HuH-7 (cell line): ENCODE data around the gene RABGAP1.

Experiments used
- DNase-seq: peaks from one replicate; pipeline ENCODE4 v3.0.0; 2011; ENCODE audit warnings: low spot score

RABGAP1 gene

GRCh38 chr9:122944960-122945888 lies 4.4 kb downstream of the RABGAP1 start:
- no peak for DNase-seq

GRCh38 chr9:122946461-122947005 lies 5.7 kb downstream of the RABGAP1 start:
- DNase-seq: no peak

DNA sequence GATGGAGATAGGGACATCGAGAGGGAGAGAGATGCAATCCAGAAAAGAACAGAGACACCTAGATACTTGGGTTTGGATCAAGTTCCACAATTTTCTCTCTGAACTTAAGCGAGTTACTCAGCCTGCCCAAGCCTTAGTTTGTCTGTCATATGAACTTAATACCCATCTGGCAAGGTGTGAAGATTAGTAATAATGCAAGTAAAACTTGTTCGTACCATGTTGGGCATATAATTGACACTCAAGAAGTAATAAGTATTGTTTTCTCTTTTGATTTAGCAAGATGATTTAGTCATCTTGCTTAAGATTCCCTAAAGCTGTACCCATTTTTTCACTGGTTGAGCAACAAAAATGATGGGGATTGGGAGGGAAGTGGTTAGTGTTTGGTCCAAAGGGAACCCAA lies 7.5 kb downstream of the RABGAP1 start:
- DNase-seq: no peak

- DNase-seq: no peak
These were observed 8.9 kb downstream of the RABGAP1 start for GRCh38 chr9:122949696-122950095.

- no peak for DNase-seq
These were observed 9.4 kb downstream of the RABGAP1 start for GRCh38 chr9:122950263-122950662.

GRCh38 chr9:122951056-122951455 lies 10.2 kb downstream of the RABGAP1 start:
- no peak for DNase-seq

GRCh38 chr9:122954253-122954691 lies 13.5 kb downstream of the RABGAP1 start:
- DNase-seq: no peak

GRCh38 chr9:122955961-122956360 lies 15.1 kb downstream of the RABGAP1 start:
- DNase-seq: no peak

- no peak for DNase-seq
These were observed 20.3 kb downstream of the RABGAP1 start for GRCh38 chr9:122961139-122961538.

- no peak for DNase-seq
These were observed 34.4 kb downstream of the RABGAP1 start for GRCh38 chr9:122975196-122975595.

DNA sequence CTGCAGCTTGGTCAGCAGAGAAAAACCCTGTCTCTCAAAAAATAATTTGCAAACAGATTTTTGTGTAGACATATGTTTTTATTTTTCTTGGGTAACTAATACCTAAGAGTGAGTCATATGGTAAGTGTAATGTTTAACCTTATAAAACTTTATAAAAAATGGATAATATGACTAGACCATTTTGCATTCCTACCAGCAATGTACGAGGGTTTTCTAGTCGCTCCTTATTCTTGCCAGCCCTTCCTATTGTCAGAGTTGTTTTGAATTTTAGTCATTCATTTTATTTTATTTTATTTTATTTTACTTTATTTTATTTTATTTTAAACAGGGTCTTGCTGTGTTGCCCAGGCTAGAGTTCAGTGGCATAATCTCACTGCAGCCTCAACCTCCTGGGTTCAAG lies 37.8 kb downstream of the RABGAP1 start:
- DNase-seq: no peak

DNA sequence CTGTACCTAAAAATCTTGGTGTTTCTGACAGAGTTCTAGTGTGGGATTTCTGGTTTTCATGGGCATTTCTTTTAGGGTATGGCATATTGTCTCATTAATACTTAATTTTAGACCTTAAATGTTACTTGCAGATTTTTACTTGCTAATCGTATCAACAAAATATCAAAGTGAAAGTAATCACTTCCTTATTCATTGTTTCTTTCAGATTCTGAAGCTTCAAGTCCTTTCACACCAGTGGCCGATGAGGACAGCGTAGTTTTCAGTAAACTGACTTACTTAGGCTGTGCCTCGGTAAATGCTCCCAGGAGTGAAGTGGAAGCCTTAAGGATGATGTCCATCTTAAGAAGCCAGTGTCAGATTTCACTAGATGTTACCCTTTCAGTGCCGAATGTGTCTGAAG lies 45.2 kb downstream of the RABGAP1 start:
- no peak for DNase-seq

GRCh38 chr9:122988141-122988540 lies 47.3 kb downstream of the RABGAP1 start:
- no peak for DNase-seq

- no peak for DNase-seq
These were observed 48.3 kb downstream of the RABGAP1 start for GRCh38 chr9:122988920-122989621.

GRCh38 chr9:122991370-122991830 lies 50.6 kb downstream of the RABGAP1 start:
- peak; percentile 11 for DNase-seq

DNA sequence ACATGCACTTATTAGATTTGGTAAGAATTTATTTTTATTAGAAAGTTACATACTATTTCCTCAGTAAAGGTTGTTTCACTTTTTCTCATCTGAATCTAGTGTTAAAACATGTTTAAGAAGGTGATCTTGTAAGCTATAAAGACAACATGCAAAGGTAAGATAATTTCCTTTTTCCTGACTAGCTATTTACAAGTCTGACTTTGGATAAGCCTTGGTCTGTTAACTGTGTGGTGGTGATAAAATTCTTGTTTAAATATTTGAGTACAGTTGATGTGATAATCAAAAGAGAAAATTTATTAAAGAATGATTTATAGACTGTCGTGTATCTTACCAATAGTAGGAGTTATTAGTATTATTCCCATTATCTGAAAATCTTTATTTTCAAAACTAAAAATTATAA lies 55.8 kb downstream of the RABGAP1 start:
- DNase-seq: no peak

DNA sequence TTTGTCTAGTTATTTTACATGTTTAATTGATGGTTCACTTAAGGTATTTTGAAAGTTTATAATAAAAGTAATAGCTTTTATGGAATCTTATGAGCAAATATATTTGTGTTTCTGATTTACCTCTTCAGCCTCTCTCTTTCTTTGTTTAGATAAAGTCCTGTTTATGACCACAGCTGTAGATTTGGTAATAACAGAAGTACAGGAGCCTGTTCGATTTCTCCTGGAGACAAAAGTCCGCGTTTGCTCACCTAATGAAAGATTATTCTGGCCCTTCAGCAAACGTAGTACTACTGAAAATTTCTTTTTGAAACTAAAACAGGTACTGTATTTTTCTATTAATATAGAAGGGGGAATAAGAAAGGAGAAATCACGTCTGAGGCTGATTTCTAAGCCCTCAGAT lies 57.6 kb downstream of the RABGAP1 start:
- DNase-seq: no peak

- no peak for DNase-seq
These were observed 59.7 kb downstream of the RABGAP1 start for GRCh38 chr9:123000371-123001068.

GRCh38 chr9:123002754-123003153 lies 61.9 kb downstream of the RABGAP1 start:
- DNase-seq: no peak

DNA sequence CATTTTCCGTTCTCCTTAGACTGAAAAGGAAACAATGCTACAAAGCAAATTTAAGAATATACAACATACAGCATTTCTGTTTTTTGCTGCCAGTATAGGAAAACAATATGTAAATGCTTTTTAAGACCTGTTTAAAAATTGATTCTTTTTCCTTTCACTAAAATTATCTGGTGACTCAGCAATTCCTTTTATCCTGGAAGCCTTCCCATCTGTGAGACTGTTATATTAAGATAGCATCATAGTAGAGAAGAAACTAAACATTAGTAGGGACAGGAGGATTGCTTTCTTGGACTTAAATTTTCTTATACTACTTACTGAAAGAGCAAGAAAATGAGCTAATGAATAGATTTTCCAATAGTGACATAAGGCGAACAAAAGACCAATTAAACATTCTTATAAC lies 62.6 kb downstream of the RABGAP1 start:
- DNase-seq: no peak

DNA sequence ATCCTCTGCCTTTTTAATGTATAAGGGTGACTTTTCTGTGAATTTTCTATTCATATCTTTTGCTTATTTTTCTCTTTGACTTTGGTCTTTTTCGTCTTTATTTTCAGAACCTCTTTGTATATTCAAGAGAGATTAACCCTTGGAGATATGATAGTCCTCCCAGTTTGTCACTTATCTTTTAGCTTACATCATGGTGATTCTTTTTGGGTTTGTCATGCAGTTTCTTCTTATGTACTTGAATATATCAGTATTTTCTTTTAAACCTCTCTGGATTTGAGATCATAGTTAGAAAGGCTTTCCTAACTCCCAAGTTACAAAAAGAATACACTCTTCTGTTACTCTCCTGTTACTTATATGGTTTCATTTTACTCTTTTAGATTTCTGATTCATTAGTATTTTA lies 65.1 kb downstream of the RABGAP1 start:
- DNase-seq: no peak

DNA sequence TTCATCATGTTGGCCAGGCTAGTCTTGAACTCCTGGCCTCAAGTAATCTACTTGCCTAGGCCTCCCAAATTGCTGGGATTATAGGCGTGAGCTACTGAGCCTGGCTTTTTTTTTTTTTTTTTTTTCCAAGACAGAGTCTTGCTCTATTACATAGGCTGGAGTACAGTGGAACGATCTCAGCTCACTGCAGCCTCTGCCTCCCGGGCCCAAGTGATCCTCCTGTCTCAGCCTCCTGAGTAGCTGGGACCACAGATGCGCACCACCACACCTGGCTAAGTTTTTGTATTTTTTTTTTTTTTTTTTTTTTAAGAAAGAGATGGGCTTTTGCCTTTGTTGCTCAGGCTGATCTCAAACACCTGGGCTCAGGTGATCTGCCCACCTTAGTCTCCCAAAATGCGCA lies 66.4 kb downstream of the RABGAP1 start:
- DNase-seq: no peak
